Astrocyte (in vitro differentiated cells and primary cell): ENCODE results near the gene CEP131. TPM values are rescaled to one million over a fixed set of nuclear protein-coding genes. Genes with fewer than 3 reads are reported as not detected.

Experiments used
- DNase-seq: peaks from one replicate; pipeline ENCODE4 v3.0.0-alpha.2; 2010; ENCODE audit warnings: low read depth
- FAIRE-seq: peaks from 2 replicates; lab custom pipeline; 2011; peaks lifted over from hg19 to GRCh38; lab: Jason Lieb, UNC
- H2AFZ ChIP-seq: 2 replicates; pipeline ENCODE4 v1.6.0; 2012; ENCODE audit warnings: low read depth, low read length, inconsistent platforms
- H3K27ac ChIP-seq: 2 replicates; pipeline ENCODE4 v1.5.1; 2011; ENCODE audit warnings: low read depth, low read length, inconsistent platforms
- H3K27me3 ChIP-seq: 2 replicates; pipeline ENCODE4 v1.6.0; 2011; ENCODE audit warnings: low read length, inconsistent platforms; ENCODE audit not compliant: insufficient read depth
- H3K36me3 ChIP-seq: 2 replicates; pipeline ENCODE4 v1.5.1; 2011; ENCODE audit warnings: low read length, inconsistent platforms; ENCODE audit not compliant: insufficient read depth
- H3K4me1 ChIP-seq: 2 replicates; pipeline ENCODE4 v1.5.1; 2011; ENCODE audit warnings: low read length, inconsistent platforms; ENCODE audit not compliant: insufficient read depth
- H3K4me2 ChIP-seq: 2 replicates; pipeline ENCODE4 v1.6.0; 2012; ENCODE audit warnings: low read length, inconsistent platforms
- H3K4me3 ChIP-seq: 2 replicates; pipeline ENCODE4 v1.5.1; 2011; ENCODE audit warnings: low read depth, mild to moderate bottlenecking, low read length, inconsistent platforms; ENCODE audit not compliant: insufficient read depth
- H3K79me2 ChIP-seq: 2 replicates; pipeline ENCODE4 v1.6.0; 2012; ENCODE audit warnings: mild to moderate bottlenecking, low read length, inconsistent platforms; ENCODE audit not compliant: insufficient read depth
- H3K9ac ChIP-seq: 2 replicates; pipeline ENCODE4 v1.6.0; 2012; ENCODE audit warnings: mild to moderate bottlenecking, low read length, inconsistent platforms
- H3K9me3 ChIP-seq: 2 replicates; pipeline ENCODE4 v1.5.1; 2012; ENCODE audit warnings: low read depth, mild to moderate bottlenecking, low read length, inconsistent platforms; ENCODE audit not compliant: insufficient read depth
- H4K20me1 ChIP-seq: 2 replicates; pipeline ENCODE4 v1.6.0; 2012; ENCODE audit warnings: low read length, inconsistent platforms; ENCODE audit not compliant: insufficient read depth
- H3K27ac Mint-ChIP-seq: one replicate; pipeline ENCODE4 v1.8.0; 2021; ENCODE audit warnings: mild to moderate bottlenecking, mixed read lengths; ENCODE audit not compliant: unreplicated experiment
- H3K27me3 Mint-ChIP-seq: one replicate; pipeline ENCODE4 v1.8.0; 2021; ENCODE audit warnings: low read depth, mixed read lengths; ENCODE audit not compliant: unreplicated experiment
- H3K36me3 Mint-ChIP-seq: one replicate; pipeline ENCODE4 v1.8.0; 2021; ENCODE audit warnings: low read depth, mixed read lengths; ENCODE audit not compliant: unreplicated experiment
- H3K4me1 Mint-ChIP-seq: one replicate; pipeline ENCODE4 v1.8.0; 2021; ENCODE audit warnings: low read depth, mixed read lengths; ENCODE audit not compliant: unreplicated experiment
- H3K4me3 Mint-ChIP-seq: one replicate; pipeline ENCODE4 v1.8.0; 2021; ENCODE audit warnings: mild to moderate bottlenecking, moderate library complexity, mixed read lengths; ENCODE audit not compliant: unreplicated experiment
- H3K9me3 Mint-ChIP-seq: one replicate; pipeline ENCODE4 v1.8.0; 2021; ENCODE audit warnings: mild to moderate bottlenecking, mixed read lengths; ENCODE audit not compliant: unreplicated experiment
- EZH2 ChIP-seq: IDR thresholded peaks from 2 replicates; pipeline ENCODE4 v1.6.1; 2012; ENCODE audit warnings: mild to moderate bottlenecking, low read length, inconsistent platforms; ENCODE audit not compliant: insufficient read depth
- total RNA-seq: library from RNA; stranded (reverse); gene quantifications from 2 replicates; pipeline ENCODE4 v1.2.1, GENCODE V29; 2021
- TF ChIP-seq, protein P1 (sequence below): IDR thresholded peaks from 2 replicates; pipeline ENCODE4 v1.5.1; 2011; ENCODE audit warnings: low read depth, mild to moderate bottlenecking, inconsistent platforms, low read length, moderate library complexity; ENCODE audit not compliant: insufficient read depth

The CEP131 gene
- total RNA-seq, 1 donor from 2014 or later, result 5.8 TPM

DNA sequence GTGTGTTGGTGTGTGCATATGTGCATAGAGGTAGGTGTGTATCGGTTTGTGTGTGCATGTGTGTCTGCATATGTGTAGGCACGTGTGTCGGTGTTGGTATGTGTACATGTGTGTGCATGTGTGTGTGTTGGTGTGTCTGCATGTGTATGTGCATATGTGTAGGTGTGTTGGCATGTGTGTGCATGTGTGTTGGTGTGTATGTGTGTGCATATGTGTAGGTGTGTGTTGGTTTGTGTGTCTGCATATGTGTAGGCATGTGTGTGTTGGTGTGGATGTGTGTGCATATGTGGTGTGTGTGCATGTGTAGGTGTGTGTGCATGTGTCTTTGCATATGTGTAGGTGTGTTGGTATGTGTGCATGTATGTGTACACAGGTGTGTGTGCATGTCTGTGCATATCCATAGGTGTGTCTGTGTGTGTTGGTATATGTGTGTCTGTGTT, 52.9 kb downstream of the CEP131 start:
- Histone ChIP-seq H3K9me3 (no peaks in the 10 kb centered on the region), H3K36me3 (no peaks in the 10 kb centered on the region), H3K4me1 (no peaks in the 10 kb centered on the region), H4K20me1 (no peaks in the 10 kb centered on the region), H3K9ac (no peak overlapping the region), H3K27ac (no peak overlapping the region), H3K79me2 (no peaks in the 10 kb centered on the region), H3K27me3 (peaks cover 5% of the 10 kb centered on the region), H2AFZ (no peak overlapping the region), H3K4me2 (no peak overlapping the region), H3K4me3 (no peak overlapping the region)
- Mint-ChIP-seq H3K27me3 (peaks cover 9% of the 10 kb centered on the region), H3K27ac (no peak overlapping the region), H3K36me3 (no peaks in the 10 kb centered on the region), H3K4me3 (no peak overlapping the region), H3K9me3 (no peaks in the 10 kb centered on the region), H3K4me1 (no peaks in the 10 kb centered on the region)
- FAIRE-seq, result no peak
- DNase-seq, result no peak
- TF ChIP-seq, protein P1, sequence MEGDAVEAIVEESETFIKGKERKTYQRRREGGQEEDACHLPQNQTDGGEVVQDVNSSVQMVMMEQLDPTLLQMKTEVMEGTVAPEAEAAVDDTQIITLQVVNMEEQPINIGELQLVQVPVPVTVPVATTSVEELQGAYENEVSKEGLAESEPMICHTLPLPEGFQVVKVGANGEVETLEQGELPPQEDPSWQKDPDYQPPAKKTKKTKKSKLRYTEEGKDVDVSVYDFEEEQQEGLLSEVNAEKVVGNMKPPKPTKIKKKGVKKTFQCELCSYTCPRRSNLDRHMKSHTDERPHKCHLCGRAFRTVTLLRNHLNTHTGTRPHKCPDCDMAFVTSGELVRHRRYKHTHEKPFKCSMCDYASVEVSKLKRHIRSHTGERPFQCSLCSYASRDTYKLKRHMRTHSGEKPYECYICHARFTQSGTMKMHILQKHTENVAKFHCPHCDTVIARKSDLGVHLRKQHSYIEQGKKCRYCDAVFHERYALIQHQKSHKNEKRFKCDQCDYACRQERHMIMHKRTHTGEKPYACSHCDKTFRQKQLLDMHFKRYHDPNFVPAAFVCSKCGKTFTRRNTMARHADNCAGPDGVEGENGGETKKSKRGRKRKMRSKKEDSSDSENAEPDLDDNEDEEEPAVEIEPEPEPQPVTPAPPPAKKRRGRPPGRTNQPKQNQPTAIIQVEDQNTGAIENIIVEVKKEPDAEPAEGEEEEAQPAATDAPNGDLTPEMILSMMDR, result no peak
- TF ChIP-seq EZH2, result no peak

DNA sequence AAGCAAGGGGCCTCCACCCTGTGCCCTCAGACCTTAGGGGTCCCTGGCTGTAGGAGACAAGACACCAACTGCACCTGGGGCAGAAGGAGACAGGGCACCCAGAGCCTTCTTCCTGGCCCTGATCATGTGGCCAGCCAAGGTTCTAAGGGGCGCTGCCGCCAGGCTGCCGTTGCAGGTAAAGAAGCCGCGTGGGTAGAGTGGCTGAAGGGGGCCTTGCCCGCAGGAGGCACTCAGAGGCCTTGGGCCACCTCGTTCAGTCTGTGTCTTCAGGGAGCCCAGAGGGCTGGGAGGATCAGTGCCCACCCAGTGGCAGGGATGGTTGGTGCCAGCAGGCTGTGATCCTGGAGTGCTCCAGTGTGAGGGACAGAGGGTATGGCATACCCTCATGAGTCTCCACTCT, 55.1 kb downstream of the CEP131 start:
- H3K4me3 Mint-ChIP-seq, result peak overlapping the region; percentile 50

DNA sequence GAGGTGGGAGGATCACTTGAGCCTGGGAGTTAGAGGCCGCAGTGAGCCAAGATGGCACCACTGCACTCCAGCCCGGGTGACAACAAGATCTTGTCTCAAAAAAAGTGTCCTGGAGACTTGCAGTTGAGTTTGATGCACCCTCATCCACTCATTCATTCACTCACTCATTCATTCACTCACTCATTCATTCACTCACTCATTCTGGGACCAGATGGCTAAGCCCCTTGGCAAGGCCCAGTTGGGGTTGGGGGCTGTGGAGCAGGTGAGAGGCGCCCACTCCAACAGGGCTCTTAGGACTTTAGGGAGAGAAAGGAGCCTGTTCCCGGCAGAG, 55.6 kb downstream of the CEP131 start:
- Histone ChIP-seq H4K20me1 (no peaks in the 10 kb centered on the region), H3K9ac (no peak overlapping the region), H3K4me1 (no peaks in the 10 kb centered on the region), H3K9me3 (no peaks in the 10 kb centered on the region), H3K79me2 (no peaks in the 10 kb centered on the region), H3K27me3 (peaks cover 5% of the 10 kb centered on the region), H3K27ac (no peak overlapping the region), H3K36me3 (no peaks in the 10 kb centered on the region), H3K4me3 (no peak overlapping the region), H2AFZ (no peak overlapping the region), H3K4me2 (no peak overlapping the region)
- FAIRE-seq (no peak), DNase-seq (no peak)
- no peaks in the 10 kb centered on the region for H3K9me3 Mint-ChIP-seq
- H3K27me3 Mint-ChIP-seq, result peaks cover 17% of the 10 kb centered on the region
- H3K27ac Mint-ChIP-seq, result no peak overlapping the region
- H3K4me1 Mint-ChIP-seq, result no peaks in the 10 kb centered on the region
- no peaks in the 10 kb centered on the region for H3K36me3 Mint-ChIP-seq
- TF ChIP-seq, protein P1, result no peak
- TF ChIP-seq EZH2, result no peak
- H3K4me3 Mint-ChIP-seq, result peak overlapping the region; percentile 31

More for the DNA sequence above, 55.1 kb downstream of the CEP131 start:
- Mint-ChIP-seq H3K27me3 (peaks cover 17% of the 10 kb centered on the region), H3K27ac (no peak overlapping the region), H3K9me3 (no peaks in the 10 kb centered on the region), H3K36me3 (no peaks in the 10 kb centered on the region), H3K4me1 (no peaks in the 10 kb centered on the region)
- FAIRE-seq (no peak), DNase-seq (no peak)
- Histone ChIP-seq H3K4me3 (no peak overlapping the region), H2AFZ (no peak overlapping the region), H3K4me1 (no peaks in the 10 kb centered on the region), H3K9me3 (no peaks in the 10 kb centered on the region), H3K27ac (no peak overlapping the region), H4K20me1 (no peaks in the 10 kb centered on the region), H3K79me2 (no peaks in the 10 kb centered on the region), H3K4me2 (no peak overlapping the region), H3K9ac (no peak overlapping the region), H3K36me3 (no peaks in the 10 kb centered on the region), H3K27me3 (peaks cover 5% of the 10 kb centered on the region)
- TF ChIP-seq, protein P1, result no peak
- TF ChIP-seq EZH2, result no peak
